Loucy (cell line): ENCODE results near the gene NHLRC4.

Source experiments
- EZH2phosphoT487 ChIP-seq: fragments of 200-600 bp; IDR thresholded peaks from 2 replicates; pipeline ENCODE4 v1.6.1; 2018; ENCODE audit warnings: antibody characterized with exemption, mild to moderate bottlenecking, moderate library complexity, borderline replicate concordance
- TF ChIP-seq, protein P1 (sequence below): fragments of 200-600 bp; sonication (generic); conservative IDR thresholded peaks from 2 replicates; pipeline ENCODE4 v1.5.1; 2014; ENCODE audit warnings: mild to moderate bottlenecking, antibody characterized with exemption, low read length

DNA sequence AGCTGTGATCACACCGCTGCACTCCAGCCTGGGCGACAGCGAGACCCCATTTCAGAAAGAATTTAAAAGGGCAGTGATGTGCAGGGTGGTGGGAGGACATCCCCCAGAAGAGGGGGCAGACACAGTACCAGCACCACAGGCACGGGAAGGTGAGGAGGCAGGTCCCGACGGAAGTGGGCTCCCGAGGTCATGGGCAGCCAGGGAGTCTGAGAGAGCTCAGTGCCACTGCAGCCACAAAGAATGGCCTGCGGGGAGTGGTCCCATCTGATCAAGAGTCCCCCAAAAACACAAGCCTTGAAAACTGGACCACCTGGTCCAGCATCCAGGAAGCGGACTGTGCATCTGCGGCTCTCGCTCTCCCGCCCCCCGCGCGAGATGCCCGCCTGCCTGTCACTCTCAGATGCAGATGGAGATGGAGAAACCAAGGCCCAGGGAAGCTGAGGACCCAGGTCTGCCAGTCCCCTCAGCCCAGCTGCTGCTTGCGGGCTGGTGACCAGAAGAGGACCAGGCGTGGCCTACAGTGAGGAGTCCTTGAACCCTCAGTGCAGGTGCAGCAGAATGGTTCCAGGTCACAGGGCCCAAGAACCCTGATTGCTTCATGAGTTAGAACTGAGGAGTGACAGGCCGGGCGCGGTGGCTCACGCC lies 43.6 kb upstream of the NHLRC4 start:
- TF ChIP-seq EZH2phosphoT487: no peak
- TF ChIP-seq, protein P1, sequence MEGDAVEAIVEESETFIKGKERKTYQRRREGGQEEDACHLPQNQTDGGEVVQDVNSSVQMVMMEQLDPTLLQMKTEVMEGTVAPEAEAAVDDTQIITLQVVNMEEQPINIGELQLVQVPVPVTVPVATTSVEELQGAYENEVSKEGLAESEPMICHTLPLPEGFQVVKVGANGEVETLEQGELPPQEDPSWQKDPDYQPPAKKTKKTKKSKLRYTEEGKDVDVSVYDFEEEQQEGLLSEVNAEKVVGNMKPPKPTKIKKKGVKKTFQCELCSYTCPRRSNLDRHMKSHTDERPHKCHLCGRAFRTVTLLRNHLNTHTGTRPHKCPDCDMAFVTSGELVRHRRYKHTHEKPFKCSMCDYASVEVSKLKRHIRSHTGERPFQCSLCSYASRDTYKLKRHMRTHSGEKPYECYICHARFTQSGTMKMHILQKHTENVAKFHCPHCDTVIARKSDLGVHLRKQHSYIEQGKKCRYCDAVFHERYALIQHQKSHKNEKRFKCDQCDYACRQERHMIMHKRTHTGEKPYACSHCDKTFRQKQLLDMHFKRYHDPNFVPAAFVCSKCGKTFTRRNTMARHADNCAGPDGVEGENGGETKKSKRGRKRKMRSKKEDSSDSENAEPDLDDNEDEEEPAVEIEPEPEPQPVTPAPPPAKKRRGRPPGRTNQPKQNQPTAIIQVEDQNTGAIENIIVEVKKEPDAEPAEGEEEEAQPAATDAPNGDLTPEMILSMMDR: no peak
